Naive thymus-derived CD8-positive, alpha-beta T cell (primary cell): ENCODE results near the gene SFRP5. TPM values are rescaled to one million over a fixed set of nuclear protein-coding genes. Genes with fewer than 3 reads are reported as not detected.
A peak's percentile ranks its signal among the peaks of the same experiment; 100 is the strongest.

ENCODE experiments used
- ATAC-seq, 2 donors: fragments of 150-1000 bp; cut with Tn5 transposase in 1 of 2; sonication (Bioruptor Pico), chemical (Tn5 transposase) in 1 of 2; 1 replicate in 1 of 2; 2 replicates in 1 of 2; pipeline ENCODE4 v1.10.0; 2021; ENCODE audit warnings: mild to moderate bottlenecking in 2 of 2, moderate library complexity in 2 of 2
- POLR2A ChIA-PET: fragments of 350-600 bp; sonication (Branson Sonifier 250); formaldehyde crosslinking; loops from one replicate; lab custom pipeline; 2021; ENCODE audit warnings: antibody characterized with exemption; lab: Charles Lee
- DNase-seq, 10 donors: peaks; one replicate each; pipeline versions ENCODE4 v3.0.0 to v3.0.0-alpha.2; 2020 to 2022
- H3K27ac Mint-ChIP-seq, 10 donors: one replicate each; pipeline ENCODE4 v1.8.0; 2020 to 2022; ENCODE audit warnings: mild to moderate bottlenecking in 10 of 10, mixed read lengths in 10 of 10, moderate library complexity in 4 of 10, inconsistent platforms in 1 of 10
- H3K27me3 Mint-ChIP-seq, 5 donors: one replicate each; pipeline ENCODE4 v1.8.0; 2021 to 2022; ENCODE audit warnings: mixed read lengths in 5 of 5
- H3K36me3 Mint-ChIP-seq, 3 donors: one replicate each; pipeline ENCODE4 v1.8.0; 2020 to 2022; ENCODE audit warnings: mixed read lengths in 3 of 3, mild to moderate bottlenecking in 2 of 3, inconsistent platforms in 1 of 3
- H3K4me1 Mint-ChIP-seq, 4 donors: one replicate each; pipeline ENCODE4 v1.8.0; 2021 to 2022; ENCODE audit warnings: mixed read lengths in 4 of 4
- H3K4me3 Mint-ChIP-seq, 10 donors: one replicate each; pipeline ENCODE4 v1.8.0; 2020 to 2022; ENCODE audit warnings: mild to moderate bottlenecking in 10 of 10, mixed read lengths in 10 of 10, moderate library complexity in 6 of 10, inconsistent platforms in 1 of 10
- H3K9me3 Mint-ChIP-seq, 9 donors: one replicate each; pipeline ENCODE4 v1.8.0; 2020 to 2022; ENCODE audit warnings: mixed read lengths in 9 of 9, mild to moderate bottlenecking in 3 of 9, inconsistent platforms in 1 of 9, moderate library complexity in 1 of 9
- polyA plus RNA-seq, 3 donors: library from polyadenylated mRNA; unstranded; fragments of 300-500 nt; fragmentation: Illumina TruSeq; gene quantifications; one replicate each; pipeline ENCODE4 v1.2.3, GENCODE V29; 2021
- total RNA-seq, 8 experiments: library from RNA in 2 of 8; stranded (reverse) in 2 of 8; gene quantifications; one replicate each; pipeline ENCODE4 v1.2.3 and lab custom pipeline; 2021 to 2026

The SFRP5 gene, protein sequence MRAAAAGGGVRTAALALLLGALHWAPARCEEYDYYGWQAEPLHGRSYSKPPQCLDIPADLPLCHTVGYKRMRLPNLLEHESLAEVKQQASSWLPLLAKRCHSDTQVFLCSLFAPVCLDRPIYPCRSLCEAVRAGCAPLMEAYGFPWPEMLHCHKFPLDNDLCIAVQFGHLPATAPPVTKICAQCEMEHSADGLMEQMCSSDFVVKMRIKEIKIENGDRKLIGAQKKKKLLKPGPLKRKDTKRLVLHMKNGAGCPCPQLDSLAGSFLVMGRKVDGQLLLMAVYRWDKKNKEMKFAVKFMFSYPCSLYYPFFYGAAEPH
- total RNA-seq (10 to 100 TPM; 13.6 to 14.4 TPM), polyA plus RNA-seq (10 to 100 TPM; 12.3 to 39.5 (median 20.1) TPM), total RNA-seq (lab: John Stamatoyannopoulos, UW) (0 to 9.6 (median 2.6) reads per million in 6 experiments)

DNA sequence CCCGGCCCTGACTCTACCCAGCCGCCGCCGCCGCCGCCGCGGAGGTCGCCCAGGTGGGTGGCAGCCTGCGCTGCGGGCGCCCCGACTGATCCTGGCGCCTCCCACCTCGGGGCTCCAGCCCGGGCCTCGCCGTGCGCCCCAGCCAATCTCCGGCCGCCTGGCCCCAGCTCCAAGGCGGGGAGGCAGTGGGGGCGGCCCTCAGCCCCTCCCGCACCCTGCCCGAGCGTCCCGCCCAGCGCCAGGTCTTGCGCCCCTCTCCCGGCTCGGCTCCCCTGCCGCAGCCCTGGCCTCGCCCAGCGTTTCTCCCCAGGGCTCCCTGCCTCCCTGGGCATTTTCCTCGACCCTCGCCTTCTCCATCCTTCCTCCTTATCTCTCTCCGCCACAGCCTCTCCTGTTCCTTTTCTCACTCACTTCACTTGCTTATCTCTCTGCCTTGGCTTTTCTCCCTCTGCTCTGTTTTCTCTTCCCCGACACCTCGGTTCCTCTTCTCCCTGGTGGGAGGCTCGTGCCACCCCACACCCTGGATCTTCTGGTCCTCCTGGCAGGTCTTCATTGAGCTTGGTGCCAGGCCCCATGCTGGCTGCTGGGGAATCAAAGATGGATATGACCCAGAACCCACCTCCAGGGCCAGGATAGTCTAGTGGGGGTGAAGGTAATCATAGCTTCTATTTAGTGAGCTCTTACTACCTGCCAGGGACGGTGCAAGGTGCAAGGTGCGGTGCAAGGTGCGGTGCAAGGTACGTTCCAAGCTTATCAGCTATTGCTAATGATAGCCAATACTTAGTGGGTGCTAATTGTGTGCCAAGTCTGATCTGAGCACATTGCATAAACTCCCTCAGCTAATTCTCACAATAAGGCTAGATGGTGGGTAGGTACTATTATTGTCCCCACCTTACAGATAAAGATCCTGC, at the start of gene SFRP5:
TSS of gene SFRP5 (minus strand) at position 87 of the 911 bp plus-strand sequence. CDS start 166 bp downstream, outside the sequence.
- Mint-ChIP-seq H3K9me3 (no peaks in the 10 kb centered on the region), H3K27me3 (peaks cover 4 to 23% (median 13%) of the 10 kb centered on the region in 5 donors), H3K4me3 (peak within 1 kb of the TSS; percentile 82 to 95 (median 90)), H3K36me3 (peaks cover 0 to 6% (median 0%) of the 10 kb centered on the region in 3 donors), H3K4me1 (peaks cover 19 to 50% (median 26%) of the 10 kb centered on the region in 4 donors), H3K27ac (peak within 1 kb of the TSS in 9 of 10 donors; percentile 1 to 81 (median 66))
- POLR2A ChIA-PET = interaction anchor here (0.6 to 4.3 kb wide), 14 partner anchors 9 to 1231 kb away, joined by 3 to 52 read pairs (median 4); partner anchors contain the start of genes AVPI1, GOLGA7B and ZFYVE27
- DNase-seq = peak in 3 of 10 donors; percentile 16 to 50 (median 28)
- ATAC-seq = peak; percentile 59 to 68

DNA sequence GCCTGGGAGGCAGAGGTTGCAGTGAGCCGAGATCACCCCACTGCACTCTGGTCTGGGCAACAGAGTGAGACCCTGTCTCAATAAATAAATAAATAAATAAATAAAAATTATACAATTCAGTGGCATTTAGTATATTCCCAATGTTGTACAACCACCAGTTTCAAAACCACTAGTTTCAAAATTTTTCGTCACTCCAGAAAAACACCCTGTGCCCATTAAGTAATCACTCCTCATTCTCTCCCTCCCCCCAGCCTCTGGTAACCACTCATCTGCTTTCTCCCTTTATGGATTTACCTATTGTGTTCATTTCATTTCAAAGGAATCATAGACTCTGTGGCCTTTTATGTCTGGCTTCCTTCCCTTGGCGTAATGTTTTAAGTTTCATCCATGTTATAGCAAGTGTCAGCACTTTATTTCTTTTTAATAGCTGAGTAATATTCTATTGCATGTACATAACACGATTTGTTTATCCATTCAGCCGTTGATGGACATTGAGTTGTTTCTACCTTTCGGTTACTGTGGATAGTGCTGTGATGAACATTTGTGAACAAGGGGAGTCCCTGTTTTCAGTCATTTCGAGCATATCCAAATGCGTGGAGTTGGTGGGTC, 48.4 kb upstream of the SFRP5 start:
- Mint-ChIP-seq H3K9me3 (no peaks in the 10 kb centered on the region), H3K27ac (no peak overlapping the region), H3K4me3 (no peak overlapping the region), H3K27me3 (peaks cover 0 to 1% (median 0%) of the 10 kb centered on the region in 5 donors), H3K4me1 (peaks cover 0 to 3% (median 0%) of the 10 kb centered on the region in 4 donors), H3K36me3 (no peaks in the 10 kb centered on the region)
- POLR2A ChIA-PET = no interaction called here
- ATAC-seq (no peak), DNase-seq (no peak)

DNA sequence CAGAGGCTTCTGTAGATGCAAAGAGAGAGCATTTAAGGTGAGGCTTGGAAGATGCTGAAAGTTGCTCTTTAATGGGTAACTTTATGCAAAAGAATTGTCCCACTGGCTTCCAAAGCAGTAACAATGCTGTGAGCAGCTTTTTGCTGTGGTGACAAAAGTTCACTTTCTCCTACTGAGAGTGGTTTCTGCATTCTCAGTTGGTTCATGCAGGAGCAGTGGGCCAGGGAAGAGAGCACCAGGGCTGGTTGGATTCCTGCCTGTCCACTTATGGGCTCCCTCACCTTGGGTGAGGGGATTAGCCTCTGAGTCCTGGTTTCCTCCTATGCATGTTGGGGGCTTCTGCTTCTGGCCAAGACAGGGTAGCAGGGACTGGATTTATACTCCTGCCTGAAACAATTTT, 46.8 kb upstream of the SFRP5 start:
- Mint-ChIP-seq H3K4me1 (peaks cover 0 to 1% (median 0%) of the 10 kb centered on the region in 4 donors), H3K4me3 (no peak overlapping the region), H3K27me3 (peaks cover 0 to 1% (median 0%) of the 10 kb centered on the region in 5 donors), H3K9me3 (no peaks in the 10 kb centered on the region), H3K27ac (no peak overlapping the region), H3K36me3 (no peaks in the 10 kb centered on the region)
- POLR2A ChIA-PET = interaction anchor here (1.0 kb wide), 1 partner anchor 12 kb away, joined by 3 read pairs; no protein-coding TSS in a partner anchor
- ATAC-seq (no peak), DNase-seq (no peak)

DNA sequence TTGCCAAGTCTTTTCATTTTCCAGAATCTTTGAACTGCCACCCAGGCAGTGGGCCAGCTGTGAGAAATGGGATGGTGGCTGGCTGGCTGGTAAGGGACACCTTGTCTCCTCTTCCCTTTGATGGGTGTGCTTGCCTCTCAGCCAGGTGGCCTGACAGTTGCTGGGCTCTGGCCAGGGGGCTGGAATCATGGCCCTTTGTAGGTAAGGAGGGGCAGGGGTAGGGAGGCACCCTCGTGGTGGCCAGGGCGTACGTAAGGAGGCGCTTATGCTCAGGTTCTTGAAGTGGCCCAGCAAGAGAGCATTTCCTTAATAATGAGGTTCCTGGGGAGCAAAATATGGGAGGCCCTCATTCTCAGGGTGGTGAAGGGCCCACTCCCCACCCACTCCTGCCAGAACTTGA, 44.8 kb upstream of the SFRP5 start:
- ATAC-seq (no peak), DNase-seq (no peak)
- peaks cover 5 to 9% (median 7%) of the 10 kb centered on the region in 4 donors for H3K4me1 Mint-ChIP-seq
- H3K27ac Mint-ChIP-seq = no peak overlapping the region
- H3K36me3 Mint-ChIP-seq = no peaks in the 10 kb centered on the region
- no peaks in the 10 kb centered on the region for H3K9me3 Mint-ChIP-seq
- no peak overlapping the region for H3K4me3 Mint-ChIP-seq
- H3K27me3 Mint-ChIP-seq = no peaks in the 10 kb centered on the region
- POLR2A ChIA-PET = no interaction called here

DNA sequence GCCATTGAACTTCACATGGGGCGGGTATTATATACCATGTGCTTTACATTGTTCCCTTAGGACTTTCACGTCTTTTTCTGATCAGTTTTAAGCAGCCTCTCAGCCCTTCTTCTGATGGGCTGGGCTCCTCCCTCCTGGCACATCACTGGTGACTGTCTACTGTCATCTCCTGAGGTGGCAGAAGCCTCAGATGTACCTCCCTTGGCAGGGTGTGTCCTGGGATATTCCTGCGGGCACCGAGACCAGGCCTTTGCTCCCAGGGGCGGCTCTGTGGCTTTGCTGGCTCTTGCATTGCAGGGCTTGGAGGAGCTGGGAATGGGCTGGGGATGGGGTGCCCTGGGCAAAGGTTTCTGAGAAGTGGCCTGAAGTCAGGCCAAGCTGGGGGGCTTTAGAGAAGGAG, 43.2 kb upstream of the SFRP5 start:
- H3K4me1 Mint-ChIP-seq = peaks cover 7 to 13% (median 10%) of the 10 kb centered on the region in 4 donors
- POLR2A ChIA-PET = no interaction called here
- DNase-seq (no peak), ATAC-seq (no peak)
- H3K4me3 Mint-ChIP-seq = no peak overlapping the region
- no peaks in the 10 kb centered on the region for H3K9me3 Mint-ChIP-seq
- H3K36me3 Mint-ChIP-seq = no peaks in the 10 kb centered on the region
- H3K27me3 Mint-ChIP-seq = no peaks in the 10 kb centered on the region
- H3K27ac Mint-ChIP-seq = no peak overlapping the region

DNA sequence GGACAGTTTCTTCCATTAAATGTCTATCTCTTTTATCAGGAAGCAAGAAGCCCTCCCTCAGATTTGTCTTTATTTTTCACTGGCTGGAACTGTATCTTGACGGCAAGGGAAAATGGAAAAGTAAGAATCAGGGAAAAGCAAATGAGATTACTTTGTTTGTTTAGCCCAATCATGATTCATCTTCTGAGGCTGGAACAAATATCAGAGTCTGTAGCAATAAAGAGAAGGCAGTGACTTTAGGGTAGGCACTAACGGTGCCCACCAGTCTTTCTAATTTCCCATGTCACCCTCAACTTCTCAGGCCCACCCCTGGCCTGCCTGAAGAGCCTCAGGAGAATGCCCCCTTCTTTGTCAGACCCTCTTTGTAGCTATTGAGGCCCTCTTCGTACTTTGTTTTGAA, 41.5 kb upstream of the SFRP5 start:
- H3K36me3 Mint-ChIP-seq = no peaks in the 10 kb centered on the region
- H3K4me1 Mint-ChIP-seq = peaks cover 6 to 13% (median 10%) of the 10 kb centered on the region in 4 donors
- POLR2A ChIA-PET = no interaction called here
- no peak for ATAC-seq
- DNase-seq = no peak
- no peaks in the 10 kb centered on the region for H3K27me3 Mint-ChIP-seq
- no peaks in the 10 kb centered on the region for H3K9me3 Mint-ChIP-seq
- peak overlapping the region in 1 of 10 donors; percentile 20 for H3K27ac Mint-ChIP-seq
- no peak overlapping the region for H3K4me3 Mint-ChIP-seq

DNA sequence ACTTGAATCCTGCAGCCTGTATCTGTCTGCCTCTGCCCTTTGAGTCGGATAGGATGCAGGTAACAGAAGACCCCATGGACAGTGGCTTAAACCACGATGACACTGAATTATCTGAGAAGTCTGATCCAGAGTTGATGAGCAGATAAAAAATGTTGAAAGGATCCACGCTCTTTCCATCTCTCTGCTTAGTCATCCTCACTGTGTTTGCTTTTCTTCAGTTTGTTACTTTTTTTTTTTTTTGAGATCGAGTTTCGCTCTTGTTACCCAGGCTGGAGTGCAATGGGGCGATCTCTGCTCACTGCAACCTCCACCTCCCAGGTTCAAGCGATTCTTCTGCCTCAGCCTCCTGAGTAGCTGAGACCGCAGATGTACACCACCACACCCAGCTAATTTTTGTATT, 40.9 kb upstream of the SFRP5 start:
- no peak overlapping the region for H3K4me3 Mint-ChIP-seq
- H3K4me1 Mint-ChIP-seq = peaks cover 6 to 13% (median 10%) of the 10 kb centered on the region in 4 donors
- DNase-seq (no peak), ATAC-seq (no peak)
- H3K27me3 Mint-ChIP-seq = no peaks in the 10 kb centered on the region
- H3K9me3 Mint-ChIP-seq = no peaks in the 10 kb centered on the region
- peak overlapping the region in 3 of 10 donors; percentile 20 to 52 (median 20) for H3K27ac Mint-ChIP-seq
- H3K36me3 Mint-ChIP-seq = no peaks in the 10 kb centered on the region
- POLR2A ChIA-PET = no interaction called here

DNA sequence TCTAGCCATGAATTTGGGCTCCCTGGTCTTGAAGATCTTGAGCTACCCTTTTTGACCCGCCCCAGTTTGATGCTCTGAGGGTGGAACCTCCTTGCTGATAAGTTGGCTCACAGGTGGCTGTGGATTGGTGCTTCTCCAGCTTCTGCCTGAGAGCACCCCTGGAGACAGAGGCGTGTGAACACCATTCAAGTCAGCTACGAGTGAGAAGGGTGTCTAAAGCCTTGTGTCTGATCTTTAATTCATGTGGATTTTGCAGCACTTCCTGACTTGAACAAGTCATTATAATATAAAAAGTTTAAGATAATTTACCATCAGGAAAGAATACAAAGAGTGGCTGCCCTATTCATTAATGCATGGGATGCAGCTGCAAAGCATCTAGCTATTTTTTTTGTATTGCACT, 40.2 kb upstream of the SFRP5 start:
- no peak for ATAC-seq
- Mint-ChIP-seq H3K27me3 (no peaks in the 10 kb centered on the region), H3K4me3 (peak overlapping the region in 3 of 10 donors; percentile 16 to 49 (median 23)), H3K36me3 (no peaks in the 10 kb centered on the region), H3K27ac (peak overlapping the region in 3 of 10 donors; percentile 12 to 83 (median 27)), H3K4me1 (peaks cover 6 to 13% (median 10%) of the 10 kb centered on the region in 4 donors), H3K9me3 (no peaks in the 10 kb centered on the region)
- no peak for DNase-seq
- POLR2A ChIA-PET = interaction anchor here (1.0 kb wide), 1 partner anchor 16 kb away, joined by 4 read pairs; no protein-coding TSS in a partner anchor

DNA sequence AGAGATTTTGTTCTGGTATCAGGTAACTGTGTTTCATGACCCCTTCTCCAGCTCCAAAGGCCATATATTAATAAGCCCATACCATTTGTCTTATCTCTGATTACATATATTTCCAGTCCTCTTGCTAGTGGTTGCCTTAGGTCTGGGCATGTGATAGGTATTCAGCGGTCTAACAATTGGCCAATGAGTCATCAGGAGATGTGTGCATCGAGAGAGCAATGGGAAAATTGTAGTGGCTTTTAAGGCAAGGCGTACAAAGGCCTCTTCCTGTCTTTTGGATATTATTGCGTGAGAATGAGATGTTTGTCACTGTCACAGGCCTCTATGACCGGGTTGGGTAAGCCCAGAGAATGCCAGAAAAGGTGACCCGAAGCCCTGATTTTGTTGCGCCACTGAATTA, 38.6 kb upstream of the SFRP5 start:
- ATAC-seq = no peak
- H3K4me3 Mint-ChIP-seq = no peak overlapping the region
- H3K4me1 Mint-ChIP-seq = peaks cover 6 to 13% (median 10%) of the 10 kb centered on the region in 4 donors
- POLR2A ChIA-PET = interaction anchor here (0.5 kb wide), 1 partner anchor 71 kb away, joined by 5 read pairs; no protein-coding TSS in a partner anchor
- H3K9me3 Mint-ChIP-seq = no peaks in the 10 kb centered on the region
- peak overlapping the region in 1 of 10 donors; percentile 33 for H3K27ac Mint-ChIP-seq
- H3K27me3 Mint-ChIP-seq = no peaks in the 10 kb centered on the region
- DNase-seq = no peak
- H3K36me3 Mint-ChIP-seq = no peaks in the 10 kb centered on the region

DNA sequence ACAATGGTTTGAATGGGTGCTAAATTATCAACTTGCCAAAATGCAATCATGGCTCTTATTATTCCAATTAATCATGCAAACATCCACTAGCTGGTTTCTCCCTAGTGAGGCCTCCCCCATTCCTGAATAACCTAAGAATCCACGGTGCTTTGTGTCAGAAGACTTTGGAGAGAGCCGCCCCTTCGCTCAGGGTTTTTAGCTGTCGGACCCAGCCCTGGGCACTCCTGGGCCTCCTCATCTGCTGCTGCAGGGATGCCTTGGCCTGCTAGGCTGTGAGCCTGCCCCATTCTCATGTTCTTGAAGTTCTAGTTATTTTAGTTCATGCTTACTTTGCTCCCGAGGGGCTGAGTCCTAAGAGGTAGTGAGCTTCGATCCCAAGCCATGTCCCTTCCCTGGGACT, 34.1 kb upstream of the SFRP5 start:
- ATAC-seq (no peak), DNase-seq (no peak)
- Mint-ChIP-seq H3K27me3 (no peaks in the 10 kb centered on the region), H3K36me3 (no peaks in the 10 kb centered on the region), H3K4me3 (no peak overlapping the region), H3K27ac (peak overlapping the region in 1 of 10 donors; percentile 56), H3K4me1 (peaks cover 0 to 6% (median 2%) of the 10 kb centered on the region in 4 donors), H3K9me3 (no peaks in the 10 kb centered on the region)
- POLR2A ChIA-PET = interaction anchor here (0.7 kb wide), 1 partner anchor 25 kb away, joined by 3 read pairs; no protein-coding TSS in a partner anchor

DNA sequence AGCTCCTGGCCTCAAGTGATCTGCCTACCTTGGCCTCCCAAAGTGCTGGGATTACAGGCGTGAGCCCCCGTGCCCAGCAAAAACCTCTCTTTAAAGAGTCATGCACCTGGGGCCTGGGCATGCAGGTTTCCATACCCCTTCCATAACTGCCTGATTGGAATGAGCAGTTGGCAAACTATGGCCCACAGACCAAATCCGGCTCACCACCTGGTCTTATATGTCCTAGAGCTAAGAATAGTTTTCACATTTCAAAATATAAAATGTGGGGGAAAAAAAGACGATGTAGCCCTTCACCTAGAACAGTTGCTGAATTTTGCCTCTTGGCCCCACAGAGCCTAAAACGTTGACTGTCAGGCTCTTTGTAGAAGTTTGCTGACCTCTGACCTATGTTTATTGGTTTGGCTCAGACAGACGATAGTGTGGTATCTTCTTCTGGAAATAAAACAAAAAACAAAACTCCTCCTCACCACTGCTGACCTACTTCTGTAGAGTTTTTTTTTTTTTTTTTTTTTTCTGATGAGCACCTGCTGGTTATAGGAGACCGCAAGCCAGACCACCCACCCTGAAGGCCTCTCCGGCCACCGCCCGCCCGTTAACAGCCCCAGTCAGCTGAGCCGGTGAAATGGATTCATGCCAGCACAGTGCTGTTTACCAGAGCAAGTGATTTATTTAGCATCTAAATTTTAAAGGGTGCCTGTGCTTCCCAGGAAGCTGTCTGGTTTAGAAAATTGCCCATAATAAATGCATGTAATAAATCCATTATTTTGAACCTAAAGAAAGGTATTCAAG, 33.5 kb upstream of the SFRP5 start:
- DNase-seq (no peak), ATAC-seq (no peak)
- no peak overlapping the region for H3K4me3 Mint-ChIP-seq
- POLR2A ChIA-PET = no interaction called here
- peak overlapping the region in 1 of 10 donors; percentile 52 for H3K27ac Mint-ChIP-seq
- H3K27me3 Mint-ChIP-seq = no peaks in the 10 kb centered on the region
- H3K36me3 Mint-ChIP-seq = no peaks in the 10 kb centered on the region
- peaks cover 0 to 1% (median 0%) of the 10 kb centered on the region in 9 donors for H3K9me3 Mint-ChIP-seq
- H3K4me1 Mint-ChIP-seq = peaks cover 0 to 5% (median 0%) of the 10 kb centered on the region in 4 donors
